H9 (cell line): Measurements from ENCODE around the gene LAMB4. TPM values are rescaled to one million over a fixed set of nuclear protein-coding genes. Genes with fewer than 3 reads are reported as not detected.

Experiments used
- DNase-seq: peaks from one replicate; pipeline ENCODE4 v3.0.0-alpha.2; 2017
- H2AFZ ChIP-seq: one replicate; pipeline ENCODE4 v1.6.1; 2013; ENCODE audit warnings: mild to moderate bottlenecking, low read length, control low read depth, moderate library complexity
- H2AK5ac ChIP-seq: 2 replicates; pipeline ENCODE4 v1.6.1; 2013; ENCODE audit warnings: low read length, control low read depth, mixed read lengths; ENCODE audit not compliant: insufficient read length
- H2BK120ac ChIP-seq: one replicate; pipeline ENCODE4 v1.6.1; 2013; ENCODE audit warnings: low read depth, mild to moderate bottlenecking, low read length, control low read depth, inconsistent platforms; ENCODE audit not compliant: poor library complexity, severe bottlenecking
- H2BK12ac ChIP-seq: 2 replicates; pipeline ENCODE4 v1.6.1; 2013; ENCODE audit warnings: low read length, control low read depth, mixed read lengths, low read depth; ENCODE audit not compliant: insufficient read length
- H2BK15ac ChIP-seq: 2 replicates; pipeline ENCODE4 v1.6.1; 2013; ENCODE audit warnings: low read depth, low read length, control low read depth
- H2BK20ac ChIP-seq: one replicate; pipeline ENCODE4 v1.6.1; 2013; ENCODE audit warnings: low read depth, mild to moderate bottlenecking, low read length, control low read depth, inconsistent platforms; ENCODE audit not compliant: poor library complexity, severe bottlenecking
- H2BK5ac ChIP-seq: 2 replicates; pipeline ENCODE4 v1.6.1; 2013; ENCODE audit warnings: low read length, control low read depth, mixed read lengths; ENCODE audit not compliant: insufficient read length
- H3K14ac ChIP-seq: 2 replicates; pipeline ENCODE4 v1.6.1; 2013; ENCODE audit warnings: low read length, control low read depth; ENCODE audit not compliant: insufficient read depth
- H3K18ac ChIP-seq: 2 replicates; pipeline ENCODE4 v1.6.1; 2013; ENCODE audit warnings: low read depth, mild to moderate bottlenecking, mixed read lengths, low read length, control low read depth; ENCODE audit not compliant: insufficient read length
- H3K23ac ChIP-seq: 2 replicates; pipeline ENCODE4 v1.6.1; 2013; ENCODE audit warnings: low read length, control low read depth, mixed read lengths, low read depth; ENCODE audit not compliant: insufficient read length
- H3K23me2 ChIP-seq: 2 replicates; pipeline ENCODE4 v1.6.1; 2013; ENCODE audit warnings: low read depth, mild to moderate bottlenecking, mixed read lengths, low read length, control low read depth; ENCODE audit not compliant: insufficient read length, poor library complexity, severe bottlenecking
- H3K27ac ChIP-seq: 2 replicates; pipeline ENCODE4 v1.5.1; 2013; ENCODE audit warnings: low read length, control low read depth, mixed read lengths, low read depth; ENCODE audit not compliant: insufficient read length
- H3K27me3 ChIP-seq: 2 replicates; pipeline ENCODE4 v1.6.1; 2013; ENCODE audit warnings: low read length, control low read depth, inconsistent platforms; ENCODE audit not compliant: insufficient read depth
- H3K4ac ChIP-seq: 2 replicates; pipeline ENCODE4 v1.6.1; 2013; ENCODE audit warnings: low read depth, mild to moderate bottlenecking, control low read depth, inconsistent platforms, low read length, moderate library complexity
- H3K4me1 ChIP-seq: 2 replicates; pipeline ENCODE4 v1.6.1; 2013; ENCODE audit warnings: low read length, control low read depth, inconsistent platforms; ENCODE audit not compliant: insufficient read depth
- H3K4me2 ChIP-seq: 2 replicates; pipeline ENCODE4 v1.6.1; 2013; ENCODE audit warnings: low read length, control low read depth, mixed read lengths; ENCODE audit not compliant: insufficient read length, insufficient read depth
- H3K56ac ChIP-seq: 2 replicates; pipeline ENCODE4 v1.6.1; 2013; ENCODE audit warnings: low read depth, mild to moderate bottlenecking, mixed read lengths, low read length, control low read depth; ENCODE audit not compliant: insufficient read length
- H3K79me1 ChIP-seq: 2 replicates; pipeline ENCODE4 v1.6.1; 2013; ENCODE audit warnings: low read depth, mild to moderate bottlenecking, moderate library complexity, low read length, control low read depth, inconsistent platforms; ENCODE audit not compliant: insufficient read depth, poor library complexity, severe bottlenecking
- H3K79me2 ChIP-seq: 2 replicates; pipeline ENCODE4 v1.6.1; 2013; ENCODE audit warnings: low read length, control low read depth, inconsistent platforms; ENCODE audit not compliant: insufficient read depth
- H3K9ac ChIP-seq: 2 replicates; pipeline ENCODE4 v1.6.1; 2013; ENCODE audit warnings: low read length, control low read depth, mixed read lengths; ENCODE audit not compliant: insufficient read length; ENCODE audit errors: extremely low read depth
- H3K9me3 ChIP-seq: one replicate; pipeline ENCODE4 v1.6.1; 2013; ENCODE audit warnings: low read depth, low read length, inconsistent platforms; ENCODE audit not compliant: control insufficient read depth
- H3T11ph ChIP-seq: one replicate; pipeline ENCODE4 v1.6.1; 2013; ENCODE audit warnings: mild to moderate bottlenecking, low read length, control low read depth, inconsistent platforms
- H4K20me1 ChIP-seq: one replicate; pipeline ENCODE4 v1.6.1; 2013; ENCODE audit not compliant: control insufficient read depth, insufficient read length, insufficient read depth
- H4K5ac ChIP-seq: 2 replicates; pipeline ENCODE4 v1.6.1; 2013; ENCODE audit warnings: low read depth, mild to moderate bottlenecking, mixed read lengths, low read length, control low read depth; ENCODE audit not compliant: insufficient read length
- H4K8ac ChIP-seq: replicated peaks from 2 replicates; pipeline ENCODE4 v1.6.1; 2013; ENCODE audit warnings: low read length, control low read depth, mixed read lengths, low read depth; ENCODE audit not compliant: insufficient read length
- H4K91ac ChIP-seq: 2 replicates; pipeline ENCODE4 v1.6.1; 2013; ENCODE audit warnings: low read depth, mild to moderate bottlenecking, moderate library complexity, mixed read lengths, low read length, control low read depth; ENCODE audit not compliant: insufficient read length
- H3K27ac Mint-ChIP-seq, 3 experiments: 2 replicates in 2 of 3; 3 replicates in 1 of 3; pipeline ENCODE4 v1.8.0; 2020 to 2021; ENCODE audit warnings: mixed read lengths in 3 of 3, mild to moderate bottlenecking in 1 of 3, moderate library complexity in 1 of 3
- H3K27me3 Mint-ChIP-seq: 2 replicates; pipeline ENCODE4 v1.8.0; 2021; ENCODE audit warnings: low read depth, mild to moderate bottlenecking, moderate library complexity, mixed read lengths
- H3K36me3 Mint-ChIP-seq, 3 experiments: 2 replicates in 2 of 3; 3 replicates in 1 of 3; pipeline ENCODE4 v1.8.0; 2020 to 2021; ENCODE audit warnings: low read depth in 3 of 3, mixed read lengths in 3 of 3; ENCODE audit not compliant: insufficient read depth in 1 of 3
- H3K4me1 Mint-ChIP-seq, 2 experiments: 2 replicates each; pipeline ENCODE4 v1.8.0; 2020; ENCODE audit warnings: mixed read lengths in 2 of 2
- H3K4me3 Mint-ChIP-seq, 2 experiments: 2 replicates in 1 of 2; 3 replicates in 1 of 2; pipeline ENCODE4 v1.8.0; 2020 to 2021; ENCODE audit warnings: mild to moderate bottlenecking in 2 of 2, mixed read lengths in 2 of 2, moderate library complexity in 1 of 2
- H3K9me3 Mint-ChIP-seq, 2 experiments: 2 replicates in 1 of 2; 3 replicates in 1 of 2; pipeline ENCODE4 v1.8.0; 2020; ENCODE audit warnings: mild to moderate bottlenecking in 2 of 2, mixed read lengths in 2 of 2, moderate library complexity in 1 of 2
- CTCF ChIP-seq: fragments of 200-600 bp; sonication (generic); conservative IDR thresholded peaks from 3 replicates; pipeline ENCODE4 v1.8.0; 2021; ENCODE audit warnings: antibody characterized with exemption, mild to moderate bottlenecking
- WGBS: extraction: QIAGEN DNeasy Blood & Tissue Kit; methylation state at CpG from one replicate; pipeline ENCODE4 v1.1.7; 2013; ENCODE audit warnings: missing lambda C conversion rate, low lambda C conversion rate, mixed read lengths; ENCODE audit not compliant: insufficient read length; ENCODE audit errors: extremely low coverage; 5-methylcytosine and 5-hydroxymethylcytosine counted together
- total RNA-seq: library from RNA; stranded (reverse); gene quantifications from 2 replicates; pipeline ENCODE4 v1.2.1, GENCODE V29; 2021

The LAMB4 gene
- total RNA-seq, 1 experiment from 2014 or later = not detected

GRCh38 chr7:108096996-108097395 lies 33.2 kb downstream of the LAMB4 start:
- Histone ChIP-seq H2AFZ (no peak overlapping the region), H2BK12ac (no peak overlapping the region), H3T11ph (no peak overlapping the region), H3K79me2 (no peaks in the 10 kb centered on the region), H2BK15ac (no peak overlapping the region), H3K4me1 (no peaks in the 10 kb centered on the region), H3K23me2 (no peaks in the 10 kb centered on the region), H4K20me1 (no peaks in the 10 kb centered on the region), H3K23ac (no peak overlapping the region), H2BK120ac (no peak overlapping the region), H2BK20ac (no peak overlapping the region), H4K5ac (no peak overlapping the region), H3K27ac (no peak overlapping the region), H3K79me1 (no peaks in the 10 kb centered on the region), H3K4ac (no peak overlapping the region), H4K8ac (no peak overlapping the region), H3K9me3 (no peaks in the 10 kb centered on the region), H4K91ac (no peak overlapping the region), H3K14ac (no peak overlapping the region), H2BK5ac (no peak overlapping the region), H3K4me2 (no peak overlapping the region), H3K9ac (no peak overlapping the region), H2AK5ac (no peak overlapping the region), H3K56ac (no peak overlapping the region), H3K27me3 (no peaks in the 10 kb centered on the region), H3K18ac (no peak overlapping the region)
- Mint-ChIP-seq H3K27me3 (no peaks in the 10 kb centered on the region; the same call in 1 of the 2 replicates), H3K4me1 (peaks cover 3 to 10% of the 10 kb centered on the region in 2 experiments), H3K4me3 (no peak overlapping the region), H3K27ac (no peak overlapping the region), H3K36me3 (no peaks in the 10 kb centered on the region), H3K9me3 (no peaks in the 10 kb centered on the region)
- no peak for DNase-seq
- TF ChIP-seq CTCF = no peak
- no CpG with 5 or more reads among the region's 4 CpGs for WGBS
